ENCODE results near the gene ZER1.

GRCh38 chr9:128765499-128765898, 6.2 kb downstream of the ZER1 start:
- TF ChIP-seq CTCF (IDR thresholded peaks at IDR 0.05): no peak
- no peak for TF ChIP-seq POLR2A (IDR thresholded peaks at IDR 0.05)
- no peak for TF ChIP-seq POLR2AphosphoS5 (IDR thresholded peaks at IDR 0.05)

Measured in breast epithelium (tissue), 3 donors.